Measurements from ENCODE around the gene ADSL.
A peak's percentile ranks its signal among the peaks of the same experiment; 100 is the strongest.

- TF ChIP-seq, protein P1, sequence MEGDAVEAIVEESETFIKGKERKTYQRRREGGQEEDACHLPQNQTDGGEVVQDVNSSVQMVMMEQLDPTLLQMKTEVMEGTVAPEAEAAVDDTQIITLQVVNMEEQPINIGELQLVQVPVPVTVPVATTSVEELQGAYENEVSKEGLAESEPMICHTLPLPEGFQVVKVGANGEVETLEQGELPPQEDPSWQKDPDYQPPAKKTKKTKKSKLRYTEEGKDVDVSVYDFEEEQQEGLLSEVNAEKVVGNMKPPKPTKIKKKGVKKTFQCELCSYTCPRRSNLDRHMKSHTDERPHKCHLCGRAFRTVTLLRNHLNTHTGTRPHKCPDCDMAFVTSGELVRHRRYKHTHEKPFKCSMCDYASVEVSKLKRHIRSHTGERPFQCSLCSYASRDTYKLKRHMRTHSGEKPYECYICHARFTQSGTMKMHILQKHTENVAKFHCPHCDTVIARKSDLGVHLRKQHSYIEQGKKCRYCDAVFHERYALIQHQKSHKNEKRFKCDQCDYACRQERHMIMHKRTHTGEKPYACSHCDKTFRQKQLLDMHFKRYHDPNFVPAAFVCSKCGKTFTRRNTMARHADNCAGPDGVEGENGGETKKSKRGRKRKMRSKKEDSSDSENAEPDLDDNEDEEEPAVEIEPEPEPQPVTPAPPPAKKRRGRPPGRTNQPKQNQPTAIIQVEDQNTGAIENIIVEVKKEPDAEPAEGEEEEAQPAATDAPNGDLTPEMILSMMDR (IDR thresholded peaks at IDR 0.05) = peak in 4 of 7 experiments; percentile 16 to 40 (median 28)
- TF ChIP-seq POLR2A (IDR thresholded peaks at IDR 0.05) = peak; percentile 62 to 91 (median 91)
Observed at GRCh38 chr22:40346185-40347118, at the start of gene ADSL.
